ENCODE measurements around the gene GRIN3B.
A peak's percentile ranks its signal among the peaks of the same experiment; 100 is the strongest.

GRIN3B gene

DNA sequence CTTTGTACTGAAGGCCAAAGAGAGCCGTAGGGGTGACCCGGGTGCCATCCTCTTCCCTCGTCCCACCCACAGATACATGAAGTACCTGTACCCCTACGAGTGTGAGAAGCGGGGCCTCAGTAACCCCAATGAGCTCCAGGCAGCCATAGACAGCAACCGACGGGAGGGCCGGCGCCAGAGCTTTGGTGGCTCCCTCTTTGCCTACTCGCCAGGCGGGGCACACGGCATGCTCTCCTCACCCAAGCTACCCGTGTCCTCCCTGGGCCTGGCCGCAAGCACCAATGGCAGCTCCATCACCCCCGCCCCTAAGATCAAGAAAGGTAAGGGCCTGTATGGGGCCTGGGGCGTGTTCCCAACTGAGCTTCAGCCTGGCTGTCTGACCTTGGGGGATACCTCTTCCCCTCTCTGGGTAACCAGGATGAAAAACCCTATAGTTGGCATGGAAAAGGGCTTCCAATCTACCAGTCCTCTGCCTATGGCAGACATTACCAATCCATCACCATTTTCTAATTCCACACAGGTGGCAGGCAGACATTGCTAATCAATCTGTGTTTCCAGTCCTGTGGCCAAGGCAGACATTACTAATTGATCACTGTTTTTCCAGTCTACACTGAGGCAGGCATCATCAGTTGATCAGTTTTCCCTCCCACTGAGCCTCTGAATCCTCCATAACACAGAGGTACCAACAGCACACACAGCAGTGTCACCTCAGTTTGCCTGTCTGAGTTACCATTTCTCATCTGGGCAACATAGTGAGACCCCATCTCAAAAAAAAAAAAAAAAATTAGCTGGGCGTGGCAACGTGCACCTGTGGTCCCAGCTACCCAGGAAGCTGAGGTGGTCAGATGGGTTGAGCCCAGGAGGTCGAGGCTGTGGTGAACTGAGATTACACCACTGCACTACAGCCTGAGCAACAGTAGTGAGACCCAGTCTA, 35.2 kb upstream of the GRIN3B start:
- DNase-seq (ENCODE audit: low read depth in 1 of 2, low spot score in 1 of 2), result no peak

DNA sequence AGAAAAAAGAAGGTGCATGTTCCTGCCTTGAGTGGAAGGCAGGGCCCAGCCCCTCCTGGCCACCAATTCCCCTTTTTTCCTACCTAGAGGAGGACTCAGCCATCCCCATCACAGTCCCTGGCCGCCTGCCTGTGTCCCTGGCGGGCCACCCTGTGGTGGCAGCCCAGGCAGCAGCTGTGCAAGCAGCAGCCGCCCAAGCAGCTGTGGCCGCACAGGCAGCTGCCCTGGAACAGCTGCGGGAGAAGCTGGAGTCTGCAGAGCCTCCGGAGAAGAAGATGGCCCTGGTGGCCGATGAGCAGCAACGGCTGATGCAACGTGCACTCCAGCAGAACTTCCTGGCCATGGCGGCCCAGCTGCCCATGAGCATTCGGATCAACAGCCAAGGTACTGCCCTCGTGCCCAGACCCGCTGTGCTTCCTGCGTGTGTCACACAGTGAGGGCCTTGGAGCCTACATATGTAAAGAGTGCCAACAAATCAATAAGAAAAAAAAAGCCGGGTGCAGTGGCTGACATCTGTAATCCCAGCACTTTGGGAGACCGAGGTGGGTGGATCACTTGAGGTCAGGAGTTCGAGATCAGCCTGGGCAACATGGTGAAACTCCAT, 33.6 kb upstream of the GRIN3B start:
- no peak for DNase-seq (ENCODE audit: low read depth in 1 of 2, low spot score in 1 of 2)

DNA sequence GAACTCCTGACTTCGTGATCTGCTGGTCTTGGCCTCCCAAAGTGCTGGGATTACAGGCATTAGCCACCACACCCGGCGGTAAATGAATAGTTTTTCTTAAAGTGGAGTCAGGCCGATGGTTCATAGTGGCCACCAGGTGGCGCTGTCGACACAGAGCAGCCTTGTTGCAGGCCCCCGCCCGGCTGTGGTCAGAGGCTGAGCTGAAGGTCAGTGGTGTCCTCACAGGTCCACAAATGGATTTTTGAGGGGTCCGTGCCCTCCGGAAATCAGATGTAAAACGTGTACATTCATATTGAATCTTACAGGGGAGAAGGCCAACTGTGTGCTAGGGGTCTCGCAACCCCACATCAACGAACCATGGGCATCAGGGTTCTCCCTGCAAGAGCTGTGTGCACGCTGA, 29.5 kb upstream of the GRIN3B start:
- no peak for DNase-seq (ENCODE audit: low read depth in 1 of 2, low spot score in 1 of 2)

DNA sequence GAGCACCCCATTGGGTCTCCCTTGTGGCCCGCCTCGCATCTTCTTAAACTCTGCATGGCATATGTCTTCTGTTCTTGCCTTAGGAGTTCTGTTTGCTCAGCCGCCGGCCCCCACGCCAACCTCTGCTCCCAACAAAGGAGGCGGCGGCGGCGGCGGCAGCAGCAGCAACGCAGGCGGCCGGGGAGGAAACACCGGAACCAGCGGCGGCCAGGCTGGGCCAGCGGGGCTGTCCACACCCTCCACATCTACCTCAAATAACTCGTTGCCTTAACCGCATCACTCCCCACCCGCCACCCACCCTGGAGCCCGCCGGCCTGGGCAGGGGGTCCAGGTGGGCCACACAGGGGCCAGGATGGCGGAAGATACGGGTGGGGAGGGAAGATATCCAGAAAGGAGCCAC, 28.4 kb upstream of the GRIN3B start:
- no peak for DNase-seq (ENCODE audit: low read depth in 1 of 2, low spot score in 1 of 2)

DNA sequence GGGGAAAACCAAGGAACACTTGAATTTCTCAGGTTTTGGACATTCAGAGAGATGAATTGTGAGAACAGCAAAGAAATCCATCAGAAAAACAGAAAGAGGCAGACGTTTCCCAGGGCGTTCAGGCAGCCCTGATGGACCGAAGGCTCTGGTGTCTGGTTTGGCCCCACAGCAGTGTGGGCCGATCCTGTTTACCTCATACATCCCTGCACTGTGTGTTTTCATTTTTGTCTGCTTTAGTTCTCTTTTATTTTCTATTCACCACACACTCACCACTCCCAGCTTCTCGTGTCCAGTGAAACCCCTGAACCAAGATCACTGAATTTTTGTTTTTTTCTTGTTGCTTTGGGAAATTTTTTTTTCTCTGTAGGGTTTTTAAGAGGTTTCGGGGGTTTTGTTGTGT, 27.9 kb upstream of the GRIN3B start:
- DNase-seq (ENCODE audit: low read depth in 1 of 2, low spot score in 1 of 2), result no peak

DNA sequence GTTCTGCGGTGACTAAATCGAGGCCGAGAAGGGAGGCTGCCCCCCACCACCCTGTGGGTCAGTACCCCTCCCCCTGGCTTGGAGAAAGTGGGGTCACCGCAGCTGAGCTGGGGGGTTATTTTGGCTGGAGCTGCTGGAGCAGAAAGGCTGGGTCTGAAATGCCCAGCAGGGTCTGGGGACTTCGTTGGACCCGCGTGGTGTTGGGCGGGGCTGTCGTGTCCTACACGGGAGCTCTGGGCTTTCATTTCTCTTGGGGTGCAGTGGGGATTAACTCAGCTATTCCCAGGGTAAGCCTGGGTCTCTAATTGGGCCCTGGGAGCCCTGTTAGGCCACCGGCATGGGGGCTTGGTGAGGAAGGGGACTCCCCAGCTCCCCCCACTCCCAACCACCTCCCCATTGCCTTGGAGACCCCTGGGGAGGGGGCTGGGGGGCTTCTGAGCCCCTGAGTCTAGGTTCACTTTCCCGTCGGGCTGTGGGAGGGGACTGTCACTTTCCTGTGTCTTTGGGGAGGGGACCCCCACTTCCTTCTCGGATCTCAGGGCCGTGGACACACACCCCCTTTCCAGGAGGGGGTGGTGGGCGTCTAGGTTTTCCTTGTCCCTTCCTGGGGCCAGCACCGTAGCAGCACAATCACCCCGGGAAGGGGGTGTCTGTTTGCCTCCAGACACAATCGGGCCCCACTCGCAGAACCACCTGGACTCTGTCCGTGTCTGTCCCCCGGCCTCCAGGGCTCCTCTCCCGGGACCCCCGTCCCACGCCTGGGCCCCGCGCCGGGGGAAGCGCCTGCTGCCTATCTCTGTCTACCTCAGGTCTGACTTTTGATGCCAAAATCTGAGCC, 26.3 kb upstream of the GRIN3B start:
- DNase-seq (ENCODE audit: low read depth in 1 of 2, low spot score in 1 of 2), result no peak

DNA sequence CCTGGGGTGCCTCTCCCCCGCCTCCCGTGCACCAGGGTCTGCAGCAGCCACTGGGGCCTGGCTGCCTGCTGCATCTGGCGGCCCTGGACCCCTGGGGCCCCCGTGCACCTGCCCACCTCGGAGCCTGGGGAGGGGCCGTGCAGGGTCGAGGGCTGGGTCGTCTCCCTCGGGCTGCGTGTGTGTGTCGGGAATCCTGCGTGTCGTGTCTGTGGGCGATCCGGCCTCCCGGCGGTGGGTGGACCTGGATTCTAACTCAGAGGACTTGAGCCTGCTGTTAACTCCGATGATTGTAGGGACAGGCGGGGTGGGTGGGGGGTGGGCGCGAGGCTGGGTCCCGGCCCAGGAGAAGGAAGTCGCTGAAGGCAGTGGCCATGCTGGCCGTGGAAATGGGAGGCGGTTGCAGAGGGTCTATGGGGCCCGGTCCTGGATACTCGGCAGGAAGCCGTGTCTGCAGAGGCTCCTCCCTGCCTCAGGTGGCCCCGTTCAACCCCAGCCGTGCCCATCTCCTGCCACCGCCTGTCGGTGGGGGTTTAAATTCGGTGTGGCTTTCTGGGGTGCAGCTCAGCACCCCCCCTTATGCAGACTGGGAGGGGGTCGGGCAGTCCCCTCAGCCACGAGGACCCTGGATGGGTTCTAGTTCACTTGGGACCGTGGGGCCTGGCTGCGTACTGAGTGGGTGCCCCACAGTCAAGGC, 25.5 kb upstream of the GRIN3B start:
- no peak for DNase-seq (ENCODE audit: low read depth in 1 of 2, low spot score in 1 of 2)

DNA sequence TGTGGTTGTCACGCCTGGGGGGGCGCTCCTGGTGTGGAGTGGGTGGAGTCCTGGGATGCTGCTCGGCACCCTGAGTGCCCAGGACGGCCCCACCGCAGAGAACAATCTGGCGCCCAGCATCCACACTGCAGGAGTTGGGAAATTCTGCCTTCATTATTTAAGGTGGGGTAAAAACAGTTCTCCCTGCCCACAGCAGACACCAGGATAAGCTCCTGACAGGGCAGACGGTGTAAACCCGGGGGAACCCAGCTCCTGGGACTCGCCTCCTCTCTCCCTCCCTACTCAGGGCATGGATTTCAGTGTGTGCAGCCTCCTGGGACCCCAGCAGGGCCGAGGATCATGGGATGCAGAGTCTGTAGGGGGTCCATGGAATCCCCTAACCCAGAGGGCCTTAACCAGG, 23.7 kb upstream of the GRIN3B start:
- DNase-seq (ENCODE audit: low read depth in 1 of 2, low spot score in 1 of 2), result no peak

DNA sequence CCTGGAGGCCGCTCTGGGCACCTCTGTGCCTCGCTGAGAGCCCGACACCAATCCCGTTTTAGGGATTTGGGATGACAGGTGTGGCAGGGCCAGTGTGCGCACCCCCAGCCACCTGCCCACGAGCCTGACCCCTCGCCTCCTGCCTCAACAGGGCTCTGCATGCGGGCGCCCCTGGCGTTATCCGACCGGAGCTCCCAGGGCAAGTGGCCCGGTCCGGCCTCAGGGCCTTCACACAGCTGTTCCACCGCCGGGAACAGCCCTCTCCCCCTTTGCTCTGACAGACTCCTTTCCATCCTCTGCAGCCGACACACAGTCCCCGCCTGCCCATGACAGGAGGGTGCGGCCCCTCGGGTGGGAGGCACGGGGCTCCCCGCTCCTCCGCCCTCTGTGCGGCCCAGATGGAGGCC, 23.2 kb upstream of the GRIN3B start:
- DNase-seq (ENCODE audit: low read depth in 1 of 2, low spot score in 1 of 2), result no peak

DNA sequence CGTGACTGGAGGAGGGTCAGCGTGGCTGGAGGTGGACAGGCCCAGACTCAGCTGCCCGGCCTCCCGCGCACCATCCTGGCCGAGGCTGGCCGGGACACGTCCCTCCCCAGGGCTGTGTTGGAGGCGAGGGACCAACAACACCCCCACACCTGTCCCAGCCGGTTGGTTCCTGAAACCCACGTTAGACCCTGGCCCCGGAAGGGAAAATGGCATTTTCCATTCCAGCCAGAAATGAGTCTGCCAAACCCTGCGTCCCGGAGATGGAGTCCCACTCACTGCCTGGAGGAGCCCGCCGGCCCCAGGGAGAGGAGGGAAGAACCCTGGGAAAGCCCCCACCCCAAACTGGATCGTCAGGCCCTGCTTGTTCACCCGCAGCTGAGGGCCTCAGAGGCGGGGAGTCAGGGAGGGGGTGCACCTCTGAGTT, 20.9 kb upstream of the GRIN3B start:
- DNase-seq (ENCODE audit: low read depth in 1 of 2, low spot score in 1 of 2), result no peak

DNA sequence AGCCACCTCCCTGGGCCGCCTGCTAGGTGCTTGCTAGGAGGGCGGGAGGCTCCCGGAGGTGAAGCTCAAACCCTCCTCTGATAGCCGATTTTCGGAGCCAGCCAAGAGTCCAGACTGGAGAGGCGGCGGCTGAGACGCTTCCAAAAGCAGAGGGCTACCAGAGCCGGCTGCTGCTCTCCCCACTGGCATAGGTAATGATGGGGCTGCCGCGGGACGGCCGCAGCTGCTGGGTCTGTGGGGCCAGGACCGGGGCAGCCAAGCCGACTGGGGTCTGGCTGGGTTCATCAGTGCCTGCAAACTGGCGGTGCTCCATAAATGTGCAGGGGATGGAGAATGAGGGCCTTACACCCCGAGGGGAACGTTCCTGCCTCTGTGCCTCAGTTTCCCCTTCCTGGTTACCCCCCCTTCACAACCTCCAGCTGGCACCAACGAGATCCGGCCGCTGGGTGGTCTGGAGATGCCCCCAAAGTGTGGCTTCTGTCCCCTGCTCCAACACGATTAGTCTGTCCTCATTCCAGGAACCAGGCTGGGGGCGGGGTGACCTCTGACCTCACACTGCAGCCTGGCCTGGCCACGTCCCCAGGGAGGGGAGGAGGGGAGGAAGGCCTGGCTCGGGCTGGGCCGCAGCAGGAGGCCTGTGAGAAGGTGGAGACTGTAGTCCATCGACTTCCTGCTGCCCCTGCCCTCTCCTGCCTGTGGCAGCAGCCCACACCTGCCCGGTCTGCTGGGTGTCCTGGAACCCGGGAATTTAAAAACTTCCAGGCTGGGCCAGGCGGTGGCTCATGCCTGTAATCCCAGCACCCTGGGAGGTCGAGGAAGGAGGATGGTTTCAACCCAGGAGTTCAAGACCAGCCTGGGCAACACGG, 19.9 kb upstream of the GRIN3B start:
- DNase-seq (ENCODE audit: low read depth in 1 of 2, low spot score in 1 of 2), result no peak

DNA sequence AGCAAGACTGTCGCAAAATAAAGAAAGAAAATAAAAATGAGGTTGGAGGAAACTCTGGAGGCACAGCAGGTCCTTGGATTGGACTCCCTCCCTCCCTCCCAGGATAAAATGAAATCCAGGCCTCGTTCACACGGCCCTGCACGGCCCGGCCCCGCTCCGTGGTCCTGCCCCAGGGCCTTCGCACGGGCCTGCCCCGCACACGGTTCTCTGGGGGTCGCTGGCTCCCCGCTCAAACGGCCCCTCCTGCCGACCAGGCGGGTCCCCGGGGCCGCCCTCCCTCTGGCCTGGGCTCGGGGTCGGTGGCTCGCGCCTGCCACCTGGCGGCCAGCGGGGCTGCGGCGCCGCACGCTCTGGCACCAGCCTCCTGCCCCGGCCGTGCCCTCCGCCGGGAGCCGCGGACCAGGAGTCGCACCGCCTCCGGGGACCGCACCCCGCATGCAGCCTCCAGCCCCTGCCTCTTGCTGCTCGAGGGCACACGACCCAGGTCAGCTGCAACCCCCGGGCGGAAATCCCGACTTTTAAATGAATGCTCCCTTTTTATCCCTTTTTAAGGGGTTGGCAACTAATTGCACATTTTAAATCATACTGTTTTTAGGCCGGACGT, 17.6 kb upstream of the GRIN3B start:
- DNase-seq (ENCODE audit: low read depth in 1 of 2, low spot score in 1 of 2), result peak; percentile 55 to 76

DNA sequence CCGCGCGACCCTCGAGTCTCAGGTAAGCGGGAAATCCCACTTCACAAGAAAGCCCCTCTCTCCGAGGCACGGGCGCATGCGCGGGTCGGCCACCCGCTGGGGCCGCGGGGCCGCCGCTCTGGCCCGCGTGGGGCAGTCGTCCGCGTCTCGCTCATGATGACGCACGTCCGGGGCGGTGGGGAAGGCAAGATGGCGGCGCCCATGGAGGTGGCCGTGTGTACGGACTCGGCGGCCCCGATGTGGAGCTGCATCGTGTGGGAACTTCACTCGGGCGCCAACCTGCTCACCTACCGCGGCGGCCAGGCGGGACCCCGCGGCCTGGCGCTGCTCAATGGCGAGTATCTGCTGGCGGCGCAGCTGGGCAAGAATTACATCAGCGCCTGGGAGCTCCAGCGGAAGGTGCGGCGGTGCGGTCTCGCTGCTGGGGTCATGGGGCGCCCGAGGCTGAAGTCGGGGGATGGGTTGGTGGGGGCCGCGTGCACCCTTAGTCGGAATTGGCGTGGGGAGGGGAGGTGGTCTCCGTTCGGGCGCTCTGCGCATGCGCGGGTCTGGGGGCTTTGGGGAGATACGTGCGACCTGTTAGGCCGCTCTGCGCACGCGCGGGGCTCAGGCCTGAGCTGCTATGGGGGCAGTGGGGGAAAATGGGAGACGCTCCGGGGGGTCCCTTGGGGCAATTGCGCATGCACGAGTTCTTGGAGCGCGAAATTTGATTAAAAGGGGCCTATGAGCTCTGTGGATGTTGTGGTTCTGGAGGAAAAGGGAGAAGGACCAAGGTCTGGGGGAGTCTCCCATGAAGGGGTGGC, 15.9 kb upstream of the GRIN3B start, which contains the start of gene WDR18:
TSS of gene WDR18 (plus strand) at position 181 of the 803 bp plus-strand sequence. CDS start at position 190, 9 bp downstream.
- DNase-seq (ENCODE audit: low read depth in 1 of 2, low spot score in 1 of 2), result peak; percentile 73 to 87

DNA sequence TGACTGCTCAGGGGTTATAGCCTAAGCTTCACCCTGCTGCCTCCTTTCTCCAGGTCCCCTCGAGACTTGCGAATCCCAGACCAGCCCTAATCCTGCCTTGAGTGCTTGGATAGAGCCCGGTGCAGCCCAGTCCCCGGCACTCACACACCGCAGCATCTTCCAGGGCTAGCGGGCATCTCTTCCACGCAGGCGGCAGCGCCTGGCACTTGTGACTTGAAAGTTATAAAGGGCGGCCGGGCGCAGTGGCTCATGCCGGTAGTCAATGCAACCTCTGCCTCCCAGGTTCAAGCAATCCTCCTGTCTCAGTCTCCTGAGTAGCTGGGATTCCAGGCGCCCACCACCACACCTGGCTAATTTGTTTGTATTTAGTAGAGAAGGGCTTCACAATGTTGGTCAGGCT, 14.1 kb upstream of the GRIN3B start:
- no peak for DNase-seq (ENCODE audit: low read depth in 1 of 2, low spot score in 1 of 2)

DNA sequence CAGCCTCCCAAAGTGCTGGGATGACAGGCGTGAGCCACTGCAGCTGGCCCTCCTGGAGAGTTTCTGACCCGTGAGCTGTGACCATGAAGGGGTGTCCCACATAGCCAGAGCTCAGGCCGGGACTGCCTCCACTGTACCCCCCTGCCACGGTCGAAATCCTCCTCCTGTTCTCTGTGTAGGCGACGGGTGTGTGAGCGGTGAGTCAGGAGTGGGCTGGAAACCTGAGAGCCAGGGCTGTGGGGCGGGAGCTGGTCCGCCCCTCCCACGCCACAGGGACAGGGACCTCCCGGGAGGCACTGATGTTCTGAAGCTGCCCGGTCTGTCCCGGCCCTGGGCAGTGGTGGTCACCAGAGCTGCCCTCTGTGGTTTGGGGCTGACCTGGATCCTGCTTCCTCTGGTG, 12.1 kb upstream of the GRIN3B start:
- no peak for DNase-seq (ENCODE audit: low read depth in 1 of 2, low spot score in 1 of 2)

DNA sequence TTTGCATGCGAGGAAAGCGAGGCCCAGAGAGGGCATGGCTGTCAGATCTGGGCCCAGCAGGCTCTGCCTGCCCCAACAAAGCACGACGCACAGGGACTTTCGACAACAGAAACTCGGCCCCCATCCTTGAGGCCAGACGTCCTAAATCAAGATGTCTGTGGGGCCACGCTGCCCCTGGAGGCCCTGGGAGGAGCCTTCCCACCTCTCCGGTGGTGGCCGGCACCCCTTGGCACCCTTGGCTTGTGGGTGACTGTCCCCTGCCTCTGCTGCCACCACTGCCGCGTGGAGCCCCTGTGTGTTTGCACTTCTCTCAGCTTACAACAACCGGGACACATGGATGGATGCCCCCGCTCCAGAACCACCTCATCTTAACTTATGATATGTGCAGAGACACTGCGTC, 11.7 kb upstream of the GRIN3B start:
- DNase-seq (ENCODE audit: low read depth in 1 of 2, low spot score in 1 of 2), result no peak

DNA sequence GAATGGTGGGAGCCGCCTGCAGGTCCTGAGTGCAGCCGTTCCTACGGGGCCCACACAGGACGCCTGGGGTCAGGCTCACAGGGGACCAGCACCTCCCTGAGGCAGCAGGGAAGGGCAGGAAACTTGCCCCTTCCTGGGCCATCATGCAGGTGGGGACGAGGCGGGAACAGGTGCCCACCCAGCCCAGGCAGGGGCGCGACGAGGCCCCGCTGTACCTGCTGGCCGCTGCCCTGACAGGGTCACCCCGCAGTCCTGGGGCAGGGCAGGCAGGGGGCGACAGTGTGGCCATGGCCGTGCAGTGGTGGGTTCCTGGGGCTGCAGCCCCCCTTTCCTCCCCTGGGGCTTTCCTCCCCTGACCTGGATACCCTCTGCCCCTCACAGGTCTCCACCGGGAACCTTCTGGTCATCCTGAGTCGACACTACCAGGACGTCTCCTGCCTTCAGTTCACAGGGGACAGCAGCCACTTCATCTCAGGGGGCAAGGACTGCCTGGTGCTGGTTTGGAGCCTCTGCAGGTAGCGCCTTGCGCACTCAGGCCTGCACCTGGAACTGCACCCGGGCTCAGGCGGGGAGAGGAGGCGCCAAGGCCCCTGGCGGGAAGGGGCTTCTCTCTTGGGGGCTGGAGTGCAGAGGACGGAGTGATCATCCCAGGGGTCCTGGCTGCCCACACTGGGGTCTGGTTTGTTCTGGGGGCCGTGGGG, 10.7 kb upstream of the GRIN3B start:
- no peak for DNase-seq (ENCODE audit: low read depth in 1 of 2, low spot score in 1 of 2)

DNA sequence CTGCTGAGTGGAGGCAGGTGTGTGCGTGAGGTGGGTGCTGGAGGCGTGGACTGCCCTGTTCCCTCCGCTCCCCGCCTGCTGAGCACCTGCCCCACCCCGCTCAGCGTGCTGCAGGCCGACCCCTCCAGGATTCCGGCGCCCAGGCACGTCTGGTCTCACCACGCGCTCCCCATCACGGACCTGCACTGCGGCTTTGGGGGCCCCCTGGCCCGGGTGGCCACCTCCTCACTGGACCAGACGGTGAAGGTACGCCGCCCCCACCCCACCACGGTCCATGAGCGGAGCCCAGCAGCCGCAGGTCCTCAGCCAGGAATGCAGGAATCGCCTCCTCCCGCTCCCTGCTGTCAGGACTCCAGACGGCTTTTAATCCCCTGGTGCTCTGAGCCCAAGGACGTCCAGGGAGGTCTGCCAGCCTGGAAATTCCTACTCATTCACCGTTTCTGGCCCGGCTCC, 10.1 kb upstream of the GRIN3B start:
- no peak for DNase-seq (ENCODE audit: low read depth in 1 of 2, low spot score in 1 of 2)

Data from stimulated activated CD4-positive, alpha-beta T cell treated with anti-CD3 and anti-CD28 coated beads, Interleukin-15, amount 100 ng/mL, for 1 hour (primary cell).